ENCODE results near the gene HABP4.

HABP4 gene

DNA sequence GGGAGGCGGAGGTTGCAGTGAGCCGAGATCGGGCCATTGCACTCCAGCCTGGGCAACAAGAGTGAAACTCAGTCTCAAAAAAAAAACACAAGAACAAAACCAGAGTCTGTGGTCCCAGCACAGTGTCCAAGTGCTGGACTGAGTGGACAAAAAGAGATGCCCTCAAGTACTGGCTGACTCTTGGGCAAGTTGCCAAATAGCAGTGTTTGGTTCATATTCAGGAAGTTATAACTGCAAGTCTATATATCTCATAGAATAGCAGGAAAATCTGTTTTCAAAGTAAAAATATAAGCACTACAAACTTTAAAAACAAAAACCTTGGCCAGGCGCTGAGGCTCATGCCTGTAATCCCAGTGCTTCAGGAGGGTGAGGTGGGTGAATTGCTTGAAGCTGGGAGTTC lies 7.3 kb downstream of the HABP4 start:
- Histone ChIP-seq H3K27me3 (ENCODE audit: control insufficient read depth in 1 of 2, insufficient read depth in 2 of 2, low read length in 2 of 2) (no peaks in the 10 kb centered on the region), H3K9me3 (ENCODE audit: control insufficient read depth in 2 of 2, low read length in 2 of 2) (no peaks in the 10 kb centered on the region), H3K9ac (ENCODE audit: low read length in 2 of 2) (no peak overlapping the region), H3K27ac (ENCODE audit: low read length) (no peak overlapping the region), H3K4me1 (ENCODE audit: control insufficient read depth, insufficient read depth, low read length) (peaks cover 4% of the 10 kb centered on the region), H3K4me3 (ENCODE audit: low read length in 2 of 2) (no peak overlapping the region), H3K36me3 (ENCODE audit: control insufficient read depth in 2 of 2, insufficient read depth in 2 of 2, low read length in 2 of 2) (peaks cover 0 to 5% of the 10 kb centered on the region in 2 donors)

DNA sequence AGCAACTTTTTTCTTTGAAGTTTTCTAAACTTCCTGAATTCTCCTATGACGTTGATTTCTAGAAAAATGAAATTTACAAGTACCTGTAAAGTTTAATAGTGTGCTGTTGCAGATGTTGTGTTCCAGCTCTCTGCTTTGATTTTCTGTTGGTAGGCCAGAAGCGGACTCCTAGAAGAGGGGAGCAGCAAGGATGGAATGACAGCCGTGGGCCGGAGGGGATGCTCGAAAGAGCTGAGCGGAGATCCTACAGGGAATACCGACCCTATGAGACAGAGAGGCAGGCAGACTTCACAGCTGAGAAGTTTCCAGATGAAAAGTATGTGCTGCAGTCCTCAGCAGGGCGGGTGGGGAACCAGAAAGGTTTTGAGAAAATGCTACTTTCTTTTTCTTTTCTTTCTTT lies 8.3 kb downstream of the HABP4 start:
- peaks cover 4% of the 10 kb centered on the region for H3K4me1 ChIP-seq (ENCODE audit: control insufficient read depth, insufficient read depth, low read length)
- H3K9ac ChIP-seq (ENCODE audit: low read length in 2 of 2): no peak overlapping the region
- H3K4me3 ChIP-seq (ENCODE audit: low read length in 2 of 2): no peak overlapping the region
- H3K9me3 ChIP-seq (ENCODE audit: control insufficient read depth in 2 of 2, low read length in 2 of 2): no peaks in the 10 kb centered on the region
- H3K27ac ChIP-seq (ENCODE audit: low read length): no peak overlapping the region
- H3K36me3 ChIP-seq (ENCODE audit: control insufficient read depth in 2 of 2, insufficient read depth in 2 of 2, low read length in 2 of 2): peaks cover 0 to 8% of the 10 kb centered on the region in 2 donors
- H3K27me3 ChIP-seq (ENCODE audit: control insufficient read depth in 1 of 2, insufficient read depth in 2 of 2, low read length in 2 of 2): no peaks in the 10 kb centered on the region

DNA sequence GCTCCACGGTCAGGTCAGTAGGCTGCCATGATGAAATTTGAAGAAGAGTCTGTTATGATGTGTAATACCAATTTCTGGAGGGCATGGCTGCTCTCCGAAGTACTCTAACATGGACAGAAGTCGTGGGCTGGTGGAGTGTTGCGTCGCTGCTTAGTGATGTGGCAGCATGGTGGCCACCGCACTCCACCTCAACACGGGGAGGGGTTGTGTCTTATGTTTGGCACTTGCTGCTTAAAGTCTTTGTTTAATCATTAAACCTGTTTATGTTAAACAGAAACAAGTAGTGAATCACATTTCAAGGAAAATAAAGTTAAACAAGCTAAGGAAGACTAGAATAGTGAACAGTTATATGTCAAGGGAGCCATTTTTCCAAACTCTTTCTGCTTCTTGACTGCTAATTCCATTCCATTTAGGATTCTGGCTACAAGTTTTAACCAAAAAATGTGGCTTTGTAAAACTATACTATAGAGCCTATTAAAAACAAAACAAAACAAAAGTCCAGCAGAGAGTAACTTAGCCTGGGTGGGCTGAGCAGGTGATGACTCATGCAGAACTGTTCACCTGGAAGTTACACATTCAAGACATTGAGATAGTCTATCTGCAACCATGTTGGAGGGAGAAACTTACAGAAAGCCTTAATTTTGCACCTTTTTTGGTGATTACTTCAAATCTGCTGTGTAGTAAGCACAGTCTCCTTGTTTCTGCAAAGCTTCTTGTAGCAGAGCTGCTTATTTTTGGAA lies 9.5 kb downstream of the HABP4 start:
- no peak overlapping the region for H3K27ac ChIP-seq (ENCODE audit: low read length)
- H3K4me3 ChIP-seq (ENCODE audit: low read length in 2 of 2): no peak overlapping the region
- no peaks in the 10 kb centered on the region for H3K9me3 ChIP-seq (ENCODE audit: control insufficient read depth in 2 of 2, low read length in 2 of 2)
- no peak overlapping the region for H3K9ac ChIP-seq (ENCODE audit: low read length in 2 of 2)
- H3K36me3 ChIP-seq (ENCODE audit: control insufficient read depth in 2 of 2, insufficient read depth in 2 of 2, low read length in 2 of 2): peaks cover 0 to 13% of the 10 kb centered on the region in 2 donors
- H3K27me3 ChIP-seq (ENCODE audit: control insufficient read depth in 1 of 2, insufficient read depth in 2 of 2, low read length in 2 of 2): no peaks in the 10 kb centered on the region
- peaks cover 6% of the 10 kb centered on the region for H3K4me1 ChIP-seq (ENCODE audit: control insufficient read depth, insufficient read depth, low read length)

DNA sequence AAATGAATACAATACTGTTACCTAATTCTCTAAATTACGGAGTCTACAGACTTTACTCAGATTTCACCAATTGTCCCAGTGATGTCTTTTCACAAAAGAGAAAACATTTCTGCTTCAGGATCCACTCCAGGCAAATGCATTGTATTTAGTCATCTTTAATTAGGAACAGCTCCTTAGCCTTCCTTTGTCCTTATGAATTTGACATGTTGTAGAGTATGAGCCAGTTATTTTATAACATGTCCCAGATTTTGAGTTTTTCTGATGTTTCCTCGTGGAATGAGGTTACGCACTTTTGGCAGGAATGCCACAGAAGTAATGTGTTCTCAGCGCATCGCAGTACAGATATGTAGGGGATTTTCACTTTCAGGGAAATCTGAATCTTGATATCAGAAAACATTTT lies 10.5 kb downstream of the HABP4 start:
- Histone ChIP-seq H3K27ac (ENCODE audit: low read length) (no peak overlapping the region), H3K36me3 (ENCODE audit: control insufficient read depth in 2 of 2, insufficient read depth in 2 of 2, low read length in 2 of 2) (peaks cover 0 to 14% of the 10 kb centered on the region in 2 donors), H3K27me3 (ENCODE audit: control insufficient read depth in 1 of 2, insufficient read depth in 2 of 2, low read length in 2 of 2) (no peaks in the 10 kb centered on the region), H3K9ac (ENCODE audit: low read length in 2 of 2) (no peak overlapping the region), H3K4me3 (ENCODE audit: low read length in 2 of 2) (no peak overlapping the region), H3K9me3 (ENCODE audit: control insufficient read depth in 2 of 2, low read length in 2 of 2) (no peaks in the 10 kb centered on the region), H3K4me1 (ENCODE audit: control insufficient read depth, insufficient read depth, low read length) (peaks cover 3% of the 10 kb centered on the region)

DNA sequence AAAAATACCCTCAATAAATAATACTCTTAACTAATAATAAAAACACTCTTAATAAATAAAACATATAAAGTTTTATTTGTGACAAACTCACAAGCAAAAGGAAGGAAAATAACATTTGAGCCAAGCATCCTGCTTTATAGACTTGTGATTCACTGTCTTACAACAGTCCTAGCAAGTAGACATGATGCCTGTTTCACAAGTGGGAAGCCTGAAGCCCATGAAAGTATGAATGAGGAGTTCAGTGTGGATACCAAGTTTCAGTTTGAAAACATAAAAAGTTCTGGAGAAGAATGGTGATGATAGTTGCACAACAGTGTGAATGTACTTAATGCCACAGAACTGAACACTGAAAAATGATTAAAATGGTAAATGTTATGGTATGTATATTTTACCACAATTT lies 10.9 kb downstream of the HABP4 start:
- peaks cover 0 to 14% of the 10 kb centered on the region in 2 donors for H3K36me3 ChIP-seq (ENCODE audit: control insufficient read depth in 2 of 2, insufficient read depth in 2 of 2, low read length in 2 of 2)
- H3K4me1 ChIP-seq (ENCODE audit: control insufficient read depth, insufficient read depth, low read length): peaks cover 3% of the 10 kb centered on the region
- no peak overlapping the region for H3K9ac ChIP-seq (ENCODE audit: low read length in 2 of 2)
- no peak overlapping the region for H3K4me3 ChIP-seq (ENCODE audit: low read length in 2 of 2)
- no peaks in the 10 kb centered on the region for H3K27me3 ChIP-seq (ENCODE audit: control insufficient read depth in 1 of 2, insufficient read depth in 2 of 2, low read length in 2 of 2)
- no peaks in the 10 kb centered on the region for H3K9me3 ChIP-seq (ENCODE audit: control insufficient read depth in 2 of 2, low read length in 2 of 2)
- H3K27ac ChIP-seq (ENCODE audit: low read length): no peak overlapping the region

DNA sequence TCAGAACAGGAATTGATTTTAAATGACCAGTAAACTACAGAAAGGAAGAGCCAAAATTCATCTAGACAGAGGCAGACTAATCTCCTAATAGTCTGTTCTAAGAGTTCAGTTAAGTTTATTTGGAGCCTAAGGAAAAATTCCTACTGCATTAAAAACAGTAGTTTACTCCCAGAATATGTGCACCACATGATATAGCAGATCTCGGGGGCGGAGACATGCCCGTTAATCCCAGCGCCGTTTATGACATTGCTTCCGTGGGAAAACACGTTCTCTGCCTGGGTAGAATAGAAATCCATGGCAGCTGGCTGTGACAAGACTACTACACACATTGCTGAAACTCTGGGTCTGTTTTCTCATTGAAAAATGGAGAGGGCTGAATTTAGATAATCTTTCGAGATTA lies 11.4 kb downstream of the HABP4 start:
- Histone ChIP-seq H3K9me3 (ENCODE audit: control insufficient read depth in 2 of 2, low read length in 2 of 2) (no peaks in the 10 kb centered on the region), H3K9ac (ENCODE audit: low read length in 2 of 2) (no peak overlapping the region), H3K4me3 (ENCODE audit: low read length in 2 of 2) (no peak overlapping the region), H3K27me3 (ENCODE audit: control insufficient read depth in 1 of 2, insufficient read depth in 2 of 2, low read length in 2 of 2) (no peaks in the 10 kb centered on the region), H3K36me3 (ENCODE audit: control insufficient read depth in 2 of 2, insufficient read depth in 2 of 2, low read length in 2 of 2) (peaks cover 0 to 14% of the 10 kb centered on the region in 2 donors), H3K27ac (ENCODE audit: low read length) (no peak overlapping the region), H3K4me1 (ENCODE audit: control insufficient read depth, insufficient read depth, low read length) (peaks cover 3% of the 10 kb centered on the region)

DNA sequence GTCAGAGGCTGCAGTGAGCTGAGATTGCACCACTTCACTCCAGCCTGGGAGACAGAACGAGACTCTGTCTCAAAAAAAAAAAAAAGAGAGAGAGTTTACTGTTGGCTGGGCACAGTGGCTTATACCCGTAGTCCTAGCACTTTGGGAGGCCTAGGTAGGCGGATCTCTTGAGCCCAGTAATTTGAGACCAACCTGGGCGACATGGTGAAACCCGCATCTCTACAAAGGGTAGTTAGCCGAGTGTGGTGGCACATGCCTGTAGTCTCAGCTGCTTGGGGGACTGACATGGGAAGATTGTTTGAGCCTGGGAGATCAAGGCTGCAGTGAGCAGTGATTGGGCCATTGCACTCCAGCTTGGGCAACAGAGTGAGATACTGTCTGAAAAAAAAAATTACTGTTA lies 12.6 kb downstream of the HABP4 start:
- no peak overlapping the region for H3K27ac ChIP-seq (ENCODE audit: low read length)
- no peak overlapping the region for H3K9ac ChIP-seq (ENCODE audit: low read length in 2 of 2)
- H3K4me3 ChIP-seq (ENCODE audit: low read length in 2 of 2): no peak overlapping the region
- H3K9me3 ChIP-seq (ENCODE audit: control insufficient read depth in 2 of 2, low read length in 2 of 2): no peaks in the 10 kb centered on the region
- H3K4me1 ChIP-seq (ENCODE audit: control insufficient read depth, insufficient read depth, low read length): peaks cover 3% of the 10 kb centered on the region
- H3K36me3 ChIP-seq (ENCODE audit: control insufficient read depth in 2 of 2, insufficient read depth in 2 of 2, low read length in 2 of 2): peaks cover 0 to 17% of the 10 kb centered on the region in 2 donors
- no peaks in the 10 kb centered on the region for H3K27me3 ChIP-seq (ENCODE audit: control insufficient read depth in 1 of 2, insufficient read depth in 2 of 2, low read length in 2 of 2)

DNA sequence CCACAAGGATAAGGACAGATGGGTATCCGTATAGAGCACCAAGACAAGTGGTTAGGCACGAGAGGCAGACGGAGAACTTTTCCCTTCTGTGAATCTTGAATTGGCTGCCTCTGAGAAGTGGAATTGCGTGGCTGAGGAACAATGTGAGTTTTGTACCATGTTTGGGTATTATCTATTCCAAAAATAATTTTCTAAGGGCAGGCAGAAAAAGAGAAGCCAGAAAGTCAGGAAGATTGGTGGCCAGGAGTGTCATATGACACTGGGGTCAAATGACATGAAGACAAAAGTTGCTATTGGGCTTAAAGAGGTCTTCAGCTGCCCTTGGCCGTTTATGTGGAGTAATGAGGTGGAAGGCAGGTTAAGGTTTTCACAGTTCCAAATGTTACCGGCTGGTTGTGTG lies 14.5 kb downstream of the HABP4 start:
- peaks cover 0 to 17% of the 10 kb centered on the region in 2 donors for H3K36me3 ChIP-seq (ENCODE audit: control insufficient read depth in 2 of 2, insufficient read depth in 2 of 2, low read length in 2 of 2)
- H3K27me3 ChIP-seq (ENCODE audit: control insufficient read depth in 1 of 2, insufficient read depth in 2 of 2, low read length in 2 of 2): no peaks in the 10 kb centered on the region
- H3K27ac ChIP-seq (ENCODE audit: low read length): no peak overlapping the region
- no peak overlapping the region for H3K4me3 ChIP-seq (ENCODE audit: low read length in 2 of 2)
- H3K9me3 ChIP-seq (ENCODE audit: control insufficient read depth in 2 of 2, low read length in 2 of 2): no peaks in the 10 kb centered on the region
- peaks cover 3% of the 10 kb centered on the region for H3K4me1 ChIP-seq (ENCODE audit: control insufficient read depth, insufficient read depth, low read length)
- H3K9ac ChIP-seq (ENCODE audit: low read length in 2 of 2): no peak overlapping the region

DNA sequence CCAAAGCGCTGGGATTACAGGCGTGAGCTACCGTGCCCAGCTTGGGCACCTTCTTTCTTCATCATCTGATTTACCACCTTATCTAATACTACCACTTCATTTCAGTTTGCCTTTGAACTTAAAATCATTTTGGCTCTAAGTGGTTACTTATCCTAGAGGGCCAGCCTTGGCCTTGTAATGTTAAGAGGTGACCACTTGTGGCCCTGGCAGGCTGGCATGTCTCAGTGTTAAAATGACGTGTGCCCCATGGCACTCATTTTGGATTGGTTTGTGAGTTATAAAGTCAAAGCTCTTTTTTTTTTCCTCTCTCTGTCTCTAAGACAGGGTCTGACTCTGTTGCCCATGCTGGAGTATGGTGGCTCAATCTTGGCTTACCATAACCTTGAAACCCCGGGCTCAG lies 17.8 kb downstream of the HABP4 start:
- Histone ChIP-seq H3K36me3 (ENCODE audit: control insufficient read depth in 2 of 2, insufficient read depth in 2 of 2, low read length in 2 of 2) (peaks cover 9 to 25% of the 10 kb centered on the region in 2 donors), H3K4me1 (ENCODE audit: control insufficient read depth, insufficient read depth, low read length) (peaks cover 3% of the 10 kb centered on the region), H3K27ac (ENCODE audit: low read length) (no peak overlapping the region), H3K4me3 (ENCODE audit: low read length in 2 of 2) (no peak overlapping the region), H3K27me3 (ENCODE audit: control insufficient read depth in 1 of 2, insufficient read depth in 2 of 2, low read length in 2 of 2) (no peaks in the 10 kb centered on the region), H3K9ac (ENCODE audit: low read length in 2 of 2) (no peak overlapping the region), H3K9me3 (ENCODE audit: control insufficient read depth in 2 of 2, low read length in 2 of 2) (no peaks in the 10 kb centered on the region)

DNA sequence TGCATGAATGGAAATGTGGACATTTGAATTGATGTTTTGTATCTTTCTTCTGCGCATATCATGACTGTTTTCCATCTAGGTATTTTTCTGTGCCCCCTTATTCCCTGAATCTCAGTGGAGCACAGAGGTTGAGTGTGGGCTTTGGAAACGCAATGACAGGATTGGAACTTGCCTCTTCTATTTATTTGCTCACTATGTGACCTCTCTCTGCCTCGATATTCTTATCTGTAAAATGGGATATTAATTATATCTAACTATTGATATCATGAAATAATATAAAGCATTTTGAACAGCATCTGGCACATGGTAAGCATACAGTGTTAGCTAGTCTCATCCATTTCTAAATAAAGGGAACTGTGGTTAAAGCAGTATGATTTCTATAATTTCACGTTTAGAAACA lies 26.0 kb downstream of the HABP4 start:
- no peak overlapping the region for H3K9ac ChIP-seq (ENCODE audit: low read length in 2 of 2)
- H3K27ac ChIP-seq (ENCODE audit: low read length): no peak overlapping the region
- H3K36me3 ChIP-seq (ENCODE audit: control insufficient read depth in 2 of 2, insufficient read depth in 2 of 2, low read length in 2 of 2): peaks cover 19 to 26% of the 10 kb centered on the region in 2 donors
- no peaks in the 10 kb centered on the region for H3K9me3 ChIP-seq (ENCODE audit: control insufficient read depth in 2 of 2, low read length in 2 of 2)
- H3K4me1 ChIP-seq (ENCODE audit: control insufficient read depth, insufficient read depth, low read length): no peaks in the 10 kb centered on the region
- no peaks in the 10 kb centered on the region for H3K27me3 ChIP-seq (ENCODE audit: control insufficient read depth in 1 of 2, insufficient read depth in 2 of 2, low read length in 2 of 2)
- H3K4me3 ChIP-seq (ENCODE audit: low read length in 2 of 2): no peak overlapping the region

DNA sequence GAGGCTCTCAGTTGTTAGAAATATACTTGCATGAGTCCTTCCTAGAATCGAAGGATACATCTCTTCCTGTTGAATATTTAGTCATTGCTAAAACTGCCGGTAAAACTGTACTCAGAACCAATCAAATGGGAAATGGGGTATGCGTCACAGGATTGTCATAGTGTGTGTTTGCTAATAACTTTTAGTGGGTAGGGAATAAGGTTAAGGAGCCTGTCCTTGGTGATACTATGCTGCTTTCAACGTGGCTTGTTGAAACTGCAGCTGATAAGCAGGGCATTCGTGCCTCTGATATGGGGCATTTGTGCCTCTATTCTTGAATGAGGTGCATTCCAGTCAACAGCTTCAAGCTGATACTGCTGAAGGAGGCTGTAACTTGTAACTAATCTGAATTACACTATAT lies 26.6 kb downstream of the HABP4 start:
- Histone ChIP-seq H3K9ac (ENCODE audit: low read length in 2 of 2) (no peak overlapping the region), H3K27me3 (ENCODE audit: control insufficient read depth in 1 of 2, insufficient read depth in 2 of 2, low read length in 2 of 2) (no peaks in the 10 kb centered on the region), H3K4me1 (ENCODE audit: control insufficient read depth, insufficient read depth, low read length) (no peaks in the 10 kb centered on the region), H3K9me3 (ENCODE audit: control insufficient read depth in 2 of 2, low read length in 2 of 2) (no peaks in the 10 kb centered on the region), H3K27ac (ENCODE audit: low read length) (no peak overlapping the region), H3K36me3 (ENCODE audit: control insufficient read depth in 2 of 2, insufficient read depth in 2 of 2, low read length in 2 of 2) (peaks cover 19 to 23% of the 10 kb centered on the region in 2 donors), H3K4me3 (ENCODE audit: low read length in 2 of 2) (no peak overlapping the region)
